Sigmoid colon (tissue), 7 donors: ENCODE measurements around the gene IDH2. TPM values are rescaled to one million over a fixed set of nuclear protein-coding genes. Genes with fewer than 3 reads are reported as not detected.

Experiments
- DNase-seq: peaks from one replicate; pipeline ENCODE4 v3.0.0-alpha.2; 2019
- H3K27ac ChIP-seq, 4 donors: fragments of 200-600 bp; sonication (generic); one replicate each; pipeline ENCODE4 v1.5.1; 2016 to 2019; ENCODE audit warnings: mild to moderate bottlenecking in 1 of 4
- H3K27me3 ChIP-seq, 3 donors: fragments of 200-600 bp; sonication (generic); one replicate each; pipeline ENCODE4 v1.5.1; 2019; ENCODE audit warnings: mild to moderate bottlenecking in 1 of 3
- H3K36me3 ChIP-seq, 4 donors: fragments of 200-600 bp; sonication (generic); one replicate each; pipeline ENCODE4 v1.5.1; 2016 to 2019
- H3K4me1 ChIP-seq, 4 donors: fragments of 200-600 bp; sonication (generic); one replicate each; pipeline ENCODE4 v1.5.1; 2017 to 2019
- H3K4me3 ChIP-seq, 4 donors: fragments of 200-600 bp; sonication (generic); one replicate each; pipeline ENCODE4 v1.5.1; 2017 to 2019; ENCODE audit warnings: mild to moderate bottlenecking in 2 of 4, moderate library complexity in 1 of 4
- H3K9me3 ChIP-seq, 4 donors: fragments of 200-600 bp in 3 of 4; sonication (generic) in 3 of 4; one replicate each; pipeline versions ENCODE4 v1.5.1 to v1.6.1; 2013 to 2019
- CTCF ChIP-seq, 4 experiments: fragments of 450-650 bp in 3 of 4; fragments of 200-600 bp in 1 of 4; IDR thresholded peaks; one replicate each; pipeline ENCODE4 v1.5.1; 2016 to 2019; ENCODE audit warnings: antibody characterized with exemption in 4 of 4, mild to moderate bottlenecking in 3 of 4, moderate library complexity in 2 of 4
- EP300 ChIP-seq, 4 donors: sonication (generic); formaldehyde crosslinking; IDR thresholded peaks; one replicate each; pipeline ENCODE4 v1.6.1; 2017; ENCODE audit warnings: antibody characterized with exemption in 4 of 4
- POLR2A ChIP-seq, 2 donors: fragments of 450-650 bp; IDR thresholded peaks; one replicate each; pipeline ENCODE4 v1.6.1; 2016; ENCODE audit warnings: antibody characterized with exemption in 2 of 2, mild to moderate bottlenecking in 2 of 2, moderate library complexity in 2 of 2
- POLR2AphosphoS5 ChIP-seq, 4 donors: sonication (generic); formaldehyde crosslinking; IDR thresholded peaks; one replicate each; pipeline ENCODE4 v1.6.1; 2017; ENCODE audit warnings: antibody characterized with exemption in 4 of 4
- WGBS, 2 donors: extraction: QIAGEN DNeasy Blood & Tissue Kit; methylation state at CpG; one replicate each; pipeline ENCODE4 v1.1.7; 2013; 5-methylcytosine and 5-hydroxymethylcytosine counted together
- intact Hi-C: fragments of 100-400 bp; cut with DNase I; formaldehyde crosslinking; loops from one replicate; pipeline ENCODE4 v1.15.1; 2023
- polyA plus RNA-seq, 3 donors: library from polyadenylated mRNA; stranded (reverse); fragments of 200-250 nt; gene quantifications; one replicate each; pipeline ENCODE4 v1.2.3, GENCODE V29; 2013
- total RNA-seq, 4 donors: library from RNA; depleted of rRNA; stranded (reverse); fragments of >200 nt; gene quantifications; one replicate each; pipeline ENCODE4 v1.1.0, GENCODE V29; 2016
- donor health status: healthy with polysubstance abuse.
- donor health status: Bipolar disorder and iron deficiency.
- donor health status: healthy.

Gene IDH2
- total and polyA plus RNA-seq, 7 donors, result 43.8 to 210 (median 111) TPM

GRCh38 chr15:90049030-90049429, 53.2 kb downstream of the IDH2 start:
- intact Hi-C loops, result no loop called here
- WGBS, 2 donors, result 97% methylated on average over 5 of the region's 5 CpGs

GRCh38 chr15:90047956-90048575, 54.2 kb downstream of the IDH2 start:
- TF ChIP-seq POLR2A (IDR thresholded peaks at IDR 0.05), result no peak
- TF ChIP-seq EP300 (IDR thresholded peaks at IDR 0.05), result no peak
- TF ChIP-seq POLR2AphosphoS5 (IDR thresholded peaks at IDR 0.05), result no peak
- no peak for TF ChIP-seq CTCF (IDR thresholded peaks at IDR 0.05)
- H3K4me3 ChIP-seq, result no peak overlapping the region
- no peak for DNase-seq
- peaks cover 0 to 37% (median 35%) of the 10 kb centered on the region in 4 donors for H3K4me1 ChIP-seq
- no peaks in the 10 kb centered on the region for H3K36me3 ChIP-seq
- H3K9me3 ChIP-seq, result no peaks in the 10 kb centered on the region
- no peaks in the 10 kb centered on the region for H3K27me3 ChIP-seq
- H3K27ac ChIP-seq, result peak overlapping the region in 1 of 4 donors; percentile 54
- intact Hi-C loops, result no loop called here
- WGBS, 2 donors, result 75% methylated on average over 9 of the region's 9 CpGs

More at GRCh38 chr15:90049030-90049429, 53.2 kb downstream of the IDH2 start:
- H3K36me3 ChIP-seq, result no peaks in the 10 kb centered on the region
- TF ChIP-seq POLR2AphosphoS5 (IDR thresholded peaks at IDR 0.05), result no peak
- TF ChIP-seq CTCF (IDR thresholded peaks at IDR 0.05), result no peak
- no peak for TF ChIP-seq POLR2A (IDR thresholded peaks at IDR 0.05)
- TF ChIP-seq EP300 (IDR thresholded peaks at IDR 0.05), result no peak
- no peaks in the 10 kb centered on the region for H3K27me3 ChIP-seq
- peaks cover 0 to 37% (median 35%) of the 10 kb centered on the region in 4 donors for H3K4me1 ChIP-seq
- H3K9me3 ChIP-seq, result no peaks in the 10 kb centered on the region
- no peak overlapping the region for H3K27ac ChIP-seq
- no peak for DNase-seq
- H3K4me3 ChIP-seq, result no peak overlapping the region

GRCh38 chr15:90046911-90047392, 55.3 kb downstream of the IDH2 start:
- TF ChIP-seq POLR2AphosphoS5 (IDR thresholded peaks at IDR 0.05), result no peak
- no peak for TF ChIP-seq POLR2A (IDR thresholded peaks at IDR 0.05)
- no peak for TF ChIP-seq CTCF (IDR thresholded peaks at IDR 0.05)
- no peak for TF ChIP-seq EP300 (IDR thresholded peaks at IDR 0.05)
- WGBS, 2 donors, result 20 to 48% methylated on average over 12 of the region's 12 CpGs
- no peaks in the 10 kb centered on the region for H3K36me3 ChIP-seq
- DNase-seq, result no peak
- H3K27me3 ChIP-seq, result no peaks in the 10 kb centered on the region
- peaks cover 0 to 37% (median 35%) of the 10 kb centered on the region in 4 donors for H3K4me1 ChIP-seq
- intact Hi-C loops, result no loop called here
- peak overlapping the region in 3 of 4 donors; percentile 4 to 54 (median 28) for H3K27ac ChIP-seq
- no peaks in the 10 kb centered on the region for H3K9me3 ChIP-seq
- no peak overlapping the region for H3K4me3 ChIP-seq

GRCh38 chr15:90046289-90046688, 56.0 kb downstream of the IDH2 start:
- Histone ChIP-seq H3K36me3 (no peaks in the 10 kb centered on the region), H3K4me3 (no peak overlapping the region), H3K27ac (peak overlapping the region in 1 of 4 donors; percentile 54), H3K27me3 (no peaks in the 10 kb centered on the region), H3K4me1 (peaks cover 0 to 39% (median 35%) of the 10 kb centered on the region in 4 donors), H3K9me3 (no peaks in the 10 kb centered on the region)
- TF ChIP-seq POLR2AphosphoS5 (IDR thresholded peaks at IDR 0.05), result no peak
- TF ChIP-seq POLR2A (IDR thresholded peaks at IDR 0.05), result no peak
- 58 to 76% methylated on average over 7 of the region's 7 CpGs for WGBS, 2 donors
- DNase-seq, result no peak
- intact Hi-C loops, result no loop called here

- no peak overlapping the region for H3K4me3 ChIP-seq
- TF ChIP-seq EP300 (IDR thresholded peaks at IDR 0.05), result no peak
- no peak for TF ChIP-seq POLR2A (IDR thresholded peaks at IDR 0.05)
- H3K9me3 ChIP-seq, result no peaks in the 10 kb centered on the region
- no peak overlapping the region for H3K27ac ChIP-seq
- WGBS, 2 donors, result 90 to 94% methylated on average over 4 of the region's 4 CpGs
- H3K36me3 ChIP-seq, result no peaks in the 10 kb centered on the region
- intact Hi-C loops, result no loop called here
- H3K27me3 ChIP-seq, result no peaks in the 10 kb centered on the region
- H3K4me1 ChIP-seq, result peaks cover 0 to 46% (median 30%) of the 10 kb centered on the region in 4 donors
- no peak for DNase-seq
Observed at GRCh38 chr15:90044916-90045371, 57.3 kb downstream of the IDH2 start.
